GM19043 (cell line): ENCODE data around the gene TPRG1L.

ENCODE experiments used
- ATAC-seq: cut with Tn5 transposase; IDR thresholded peaks from one replicate; pipeline ENCODE4 v1.9.1; 2021; ENCODE audit warnings: low read depth; ENCODE audit not compliant: unreplicated experiment

The TPRG1L gene

DNA sequence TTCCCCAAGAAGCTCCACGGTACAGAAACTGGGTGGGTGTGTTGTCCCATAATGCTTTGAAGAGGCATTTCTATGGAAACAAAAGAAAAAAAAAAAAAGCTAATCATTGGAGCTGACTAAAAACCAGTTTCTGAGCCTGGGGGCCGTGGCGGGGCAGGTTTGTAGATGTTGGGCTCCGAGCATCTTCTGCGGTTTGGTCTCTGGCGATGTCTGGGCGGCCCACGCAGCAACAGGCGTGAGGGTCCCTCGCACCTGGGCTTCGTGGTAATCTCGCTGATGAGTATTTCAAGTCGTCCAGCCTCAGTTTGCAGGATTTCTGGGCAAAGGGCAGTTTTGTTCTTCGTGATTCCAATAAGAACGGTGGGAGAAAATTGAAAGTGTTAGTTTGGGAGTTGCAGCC, 34.3 kb downstream of the TPRG1L start:
- no peak for ATAC-seq

DNA sequence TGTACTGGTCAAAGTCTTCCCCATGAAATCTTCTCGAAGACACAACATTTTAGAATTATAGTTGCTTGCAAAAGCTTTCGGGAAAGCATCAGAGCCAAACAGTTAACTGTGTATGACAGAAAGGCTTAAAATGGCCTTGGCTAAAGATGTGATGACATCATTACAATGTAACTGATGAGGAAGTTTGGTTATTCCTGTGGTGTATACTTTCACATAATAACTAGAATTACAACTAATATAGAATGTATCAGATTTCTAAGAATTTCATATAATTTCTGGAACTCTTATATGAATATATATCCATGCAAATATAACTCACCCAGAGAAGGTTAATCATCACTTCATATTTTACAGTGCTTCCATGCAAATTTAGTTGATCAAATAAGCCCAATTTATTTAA, 35.9 kb downstream of the TPRG1L start:
- no peak for ATAC-seq

DNA sequence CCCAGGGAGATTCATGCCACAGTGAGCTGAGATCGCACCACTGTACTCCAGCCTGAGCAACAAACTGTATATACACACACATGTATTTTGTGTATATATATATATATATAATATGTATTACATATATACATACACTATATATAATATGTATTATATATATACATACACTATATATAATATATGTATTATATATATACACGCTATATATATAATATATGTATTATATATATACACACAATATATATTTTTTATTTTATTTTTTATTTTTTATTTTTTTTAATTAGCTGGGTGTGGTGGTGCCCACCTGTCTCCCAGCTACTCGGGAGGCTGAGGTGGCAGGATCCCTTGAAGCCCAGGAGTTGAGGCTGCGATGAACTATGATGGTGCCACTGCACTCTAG, 36.8 kb downstream of the TPRG1L start:
- ATAC-seq = no peak

GRCh38 chr1:3662080-3662671, 37.4 kb downstream of the TPRG1L start:
- no peak for ATAC-seq

GRCh38 chr1:3663999-3664699, 39.3 kb downstream of the TPRG1L start:
- ATAC-seq = no peak

DNA sequence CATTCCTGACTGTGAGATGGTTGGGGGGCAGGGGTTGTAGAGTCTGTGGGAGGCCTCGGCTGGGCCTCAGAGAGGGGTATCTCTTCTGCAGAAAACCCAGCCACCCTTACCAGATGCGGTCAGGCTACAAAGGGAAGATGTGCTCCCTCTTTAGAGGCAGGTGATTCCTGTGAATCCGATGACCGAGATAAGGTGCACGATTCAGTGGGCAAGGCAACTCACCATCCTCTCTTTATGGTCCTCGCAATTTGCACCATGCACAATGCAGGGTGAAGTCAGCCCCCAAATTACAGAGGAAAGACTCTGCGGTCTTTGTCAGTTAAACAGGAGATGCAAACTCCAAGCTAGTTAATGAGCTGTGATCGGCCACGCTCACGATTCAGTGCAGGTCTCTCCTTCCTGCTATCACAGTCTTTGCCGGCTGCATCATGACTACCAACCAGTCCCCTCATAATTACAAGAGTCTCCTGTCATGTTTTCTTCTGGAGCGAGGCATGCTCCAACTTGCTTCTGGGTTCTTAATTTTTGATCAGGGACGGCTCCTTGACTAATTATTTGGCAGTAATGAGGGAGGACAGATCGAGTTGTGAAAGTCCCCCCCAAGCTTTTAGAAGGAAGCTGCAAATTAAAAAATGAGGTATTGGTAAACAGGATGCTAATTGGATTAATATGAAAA, 40.0 kb downstream of the TPRG1L start:
- no peak for ATAC-seq

DNA sequence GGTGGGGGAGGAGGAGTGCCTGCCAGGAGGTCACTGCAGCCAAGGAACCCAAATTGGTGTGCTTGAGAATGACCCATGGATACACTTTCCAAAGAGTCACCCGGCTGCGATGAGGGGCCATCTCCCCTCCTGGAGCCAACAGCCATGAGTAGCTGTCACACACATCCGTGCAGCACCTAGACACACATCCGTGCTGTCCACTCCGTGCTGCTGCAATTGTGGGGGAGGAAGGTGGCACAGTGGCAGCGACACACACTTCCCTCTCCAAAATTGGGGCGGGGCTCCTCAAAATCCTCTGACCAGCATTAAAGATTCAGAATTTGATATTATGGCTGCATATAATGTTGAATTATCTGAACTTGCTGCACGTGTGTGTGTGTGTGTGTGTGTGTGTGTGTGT, 43.3 kb downstream of the TPRG1L start:
- ATAC-seq = no peak

- no peak for ATAC-seq
These were observed 43.9 kb downstream of the TPRG1L start for GRCh38 chr1:3668585-3669300.

DNA sequence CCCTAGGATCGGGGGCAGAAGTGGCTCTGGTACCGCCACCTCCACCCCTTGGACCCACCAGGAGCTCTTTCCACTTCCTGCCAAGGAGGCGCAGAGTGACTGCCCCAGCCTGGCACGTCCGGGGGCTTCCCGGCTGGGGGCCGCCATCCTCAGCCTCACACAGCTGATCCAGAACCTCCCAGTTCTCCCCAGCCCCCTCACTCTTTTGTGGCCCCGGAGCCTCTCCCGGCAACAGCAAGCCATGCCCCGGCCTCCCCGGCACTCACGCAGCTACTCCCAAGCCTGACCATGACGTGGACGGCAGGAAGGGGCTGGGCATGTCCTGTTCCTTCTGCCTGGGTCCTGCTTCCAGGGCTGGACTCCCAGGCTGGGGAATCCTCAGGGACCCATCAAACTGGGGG, 44.6 kb downstream of the TPRG1L start:
- no peak for ATAC-seq

GRCh38 chr1:3669971-3670431, 45.2 kb downstream of the TPRG1L start:
- no peak for ATAC-seq

DNA sequence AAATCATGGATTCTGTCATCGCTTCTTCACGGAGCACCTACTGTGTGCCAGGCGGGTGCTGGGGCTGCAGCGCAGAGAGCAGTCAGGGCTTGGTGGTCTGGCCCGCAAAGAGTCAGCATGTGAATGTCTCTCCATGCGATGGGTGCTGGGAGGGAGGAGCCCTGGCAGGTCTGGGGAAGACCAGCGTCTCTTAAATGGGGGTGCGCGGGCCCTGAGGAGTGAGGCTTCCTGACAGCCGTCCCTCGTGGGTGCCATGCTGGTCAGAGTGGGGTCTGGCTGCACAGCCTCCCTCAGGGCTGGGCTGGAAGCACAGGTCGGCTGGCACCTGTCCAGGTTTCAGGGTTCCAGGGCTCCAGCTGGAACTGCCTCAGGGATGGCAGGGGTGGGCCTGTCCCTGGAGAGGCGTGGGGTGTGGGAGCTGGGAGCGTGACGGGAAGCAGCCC, 46.0 kb downstream of the TPRG1L start:
- no peak for ATAC-seq

GRCh38 chr1:3671371-3672180, 46.8 kb downstream of the TPRG1L start:
- no peak for ATAC-seq

GRCh38 chr1:3672231-3672970, 47.6 kb downstream of the TPRG1L start:
- ATAC-seq = no peak

- no peak for ATAC-seq
These were observed 48.2 kb downstream of the TPRG1L start for GRCh38 chr1:3672971-3673361.

DNA sequence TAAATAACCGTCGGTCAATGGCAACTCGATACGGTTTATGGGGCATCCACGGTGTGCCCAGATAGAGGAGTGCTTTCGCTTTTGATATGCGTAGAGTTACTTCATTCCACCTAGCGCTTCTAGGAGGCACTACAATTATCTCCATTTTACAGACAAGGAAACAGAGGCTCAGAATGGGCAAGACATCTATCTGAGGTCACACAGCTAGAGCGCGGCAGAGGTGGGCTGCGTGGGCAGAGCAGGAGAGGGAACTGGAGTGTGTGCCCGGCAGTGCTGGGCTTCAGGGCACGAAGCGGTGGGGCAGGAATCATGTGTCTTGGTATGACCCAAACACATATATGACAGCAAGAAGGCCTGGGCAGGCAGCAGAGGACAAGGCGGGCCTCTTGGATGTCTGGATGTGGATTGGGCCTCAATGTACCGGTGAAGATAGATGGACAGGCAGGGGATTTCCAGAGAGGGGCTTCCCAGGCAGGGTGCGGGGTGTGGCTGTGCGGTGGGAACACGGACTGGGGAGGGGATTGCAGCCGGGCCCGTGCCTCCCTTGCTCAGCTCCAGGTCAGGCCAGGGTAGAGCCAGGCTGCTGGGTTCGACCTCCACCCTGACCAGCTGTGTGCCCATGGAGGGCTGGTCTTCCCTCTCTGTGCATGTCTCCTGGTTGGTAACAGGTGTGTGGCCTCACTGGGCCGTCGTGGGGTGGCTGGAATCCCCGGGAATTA, 48.7 kb downstream of the TPRG1L start:
- no peak for ATAC-seq

- ATAC-seq = no peak
These were observed 49.6 kb downstream of the TPRG1L start for GRCh38 chr1:3674100-3675094.

- ATAC-seq = no peak
These were observed 50.6 kb downstream of the TPRG1L start for GRCh38 chr1:3675436-3675835.
